Measurements from ENCODE around the gene PSMD3. TPM values are rescaled to one million over a fixed set of nuclear protein-coding genes. Genes with fewer than 3 reads are reported as not detected.
A peak's percentile ranks its signal among the peaks of the same experiment; 100 is the strongest.

PSMD3 gene
- total and polyA plus RNA-seq, 9 of the 15 experiments (the other 6 are each of a cell fraction or from before 2014, with no cell fraction given): 2.0 to 251 (median 135) TPM

- TF ChIP-seq ATF3 (IDR thresholded peaks at IDR 0.05): no peak
- TF ChIP-seq ATF3 (CRISPR knock-in tag; conservative IDR thresholded peaks at IDR 0.05): no peak
- TF ChIP-seq POLR2H (tag; IDR thresholded peaks at IDR 0.05; ENCODE audit: low read depth): peak; percentile 79
- TF ChIP-seq MYC (IDR thresholded peaks at IDR 0.05; ENCODE audit: low read depth, low read length): no peak
- TF ChIP-seq MYC (CRISPR knock-in tag; IDR thresholded peaks at IDR 0.05; ENCODE audit: borderline replicate concordance, low read depth): no peak
- TF ChIP-seq RFX1 (IDR thresholded peaks at IDR 0.05): no peak
- no peak for TF ChIP-seq POLR2A (conservative IDR thresholded peaks at IDR 0.05)
- no peak for TF ChIP-seq CLOCK (CRISPR knock-in tag; IDR thresholded peaks at IDR 0.05; ENCODE audit: borderline replicate concordance)
- no peak for TF ChIP-seq ZNF146 (CRISPR knock-in tag; IDR thresholded peaks at IDR 0.05; ENCODE audit: unreplicated experiment)
- no peak for TF ChIP-seq PYGO2 (tag; IDR thresholded peaks at IDR 0.05)
- TF ChIP-seq ZNF507 (tag; conservative IDR thresholded peaks at IDR 0.05): no peak
- TF ChIP-seq ARID3A (IDR thresholded peaks at IDR 0.05; ENCODE audit: borderline replicate concordance, low read depth, low read length): no peak
- no peak for TF ChIP-seq ZNF584 (CRISPR knock-in tag; IDR thresholded peaks at IDR 0.05; ENCODE audit: low read depth)
- no peak for TF ChIP-seq ZNF76 (CRISPR knock-in tag; IDR thresholded peaks at IDR 0.05; ENCODE audit: borderline replicate concordance)
- no peak for TF ChIP-seq HMGN3 (IDR thresholded peaks at IDR 0.05; ENCODE audit: borderline replicate concordance, extremely low read depth, insufficient read length, low read depth, low read length)
- TF ChIP-seq C11orf30 (IDR thresholded peaks at IDR 0.05; ENCODE audit: low read depth): no peak
- TF ChIP-seq NFE2L1 (tag; IDR thresholded peaks at IDR 0.05; ENCODE audit: borderline replicate concordance, low read depth): no peak
- TF ChIP-seq ZNF217 (CRISPR knock-in tag; IDR thresholded peaks at IDR 0.05): no peak
- TF ChIP-seq RNF219 (CRISPR knock-in tag; IDR thresholded peaks at IDR 0.05): no peak
- TF ChIP-seq GTF2E2 (tag; IDR thresholded peaks at IDR 0.05): no peak
- peak; percentile 89 for TF ChIP-seq SMARCE1 (IDR thresholded peaks at IDR 0.05)
Measured at GRCh38 chr17:39979893-39980350, 685 bp upstream of the PSMD3 start (continued).

All from K562 (cell line).